B cell (primary cell): ENCODE results near the gene NUBPL. TPM values are rescaled to one million over a fixed set of nuclear protein-coding genes. Genes with fewer than 3 reads are reported as not detected.
"Not testable (repeated sequence)": the region's sequence is repeated elsewhere in the genome, so short reads cannot be mapped to it uniquely, and the experiment has no call there.

Experiments
- ATAC-seq: fragments of 200-7000 bp; cut with Tn5 transposase; one replicate; pipeline ENCODE4 v1.10.0; 2021; ENCODE audit warnings: low read depth, mild to moderate bottlenecking, moderate number of reproducible peaks, moderate library complexity
- CTCF ChIA-PET: fragments of 350-600 bp; sonication (Branson Sonifier 250); formaldehyde crosslinking; loops from one replicate; lab custom pipeline; 2021; ENCODE audit warnings: antibody characterized with exemption, inconsistent platforms; lab: Charles Lee
- POLR2A ChIA-PET: fragments of 350-600 bp; sonication (Branson Sonifier 250); formaldehyde crosslinking; loops from one replicate; lab custom pipeline; 2021; ENCODE audit warnings: antibody characterized with exemption; lab: Charles Lee
- DNase-seq: peaks from one replicate; pipeline ENCODE4 v3.0.0; 2013
- H2AFZ ChIP-seq: 2 replicates; pipeline ENCODE4 v1.6.1; 2012; ENCODE audit warnings: mild to moderate bottlenecking, low read depth, low read length; ENCODE audit not compliant: insufficient read depth, poor library complexity, severe bottlenecking
- H3K27ac ChIP-seq, 2 donors: 1 replicate in 1 of 2; 2 replicates in 1 of 2; pipeline ENCODE4 v1.5.1; 2012 to 2013; ENCODE audit warnings: low read length in 2 of 2, mild to moderate bottlenecking in 2 of 2, moderate library complexity in 1 of 2
- H3K27me3 ChIP-seq, 4 experiments: fragments of 200-600 bp in 1 of 4; sonication (generic) in 1 of 4; replicated peaks in 1 of 4; 1 replicate in 2 of 4; 2 replicates in 2 of 4; pipeline versions ENCODE4 v1.6.1 to v1.7.0; 2013 to 2016; ENCODE audit warnings: low read length in 3 of 4, mild to moderate bottlenecking in 2 of 4, mixed read lengths in 1 of 4, moderate library complexity in 1 of 4; ENCODE audit not compliant: insufficient read depth in 4 of 4, control insufficient read depth in 3 of 4; ENCODE audit errors: control extremely low read depth in 1 of 4
- H3K36me3 ChIP-seq, 2 experiments: replicated peaks in 1 of 2; 1 replicate in 1 of 2; 2 replicates in 1 of 2; pipeline versions ENCODE4 v1.6.1 to v1.7.1; 2013; ENCODE audit warnings: low read length in 1 of 2; ENCODE audit not compliant: insufficient read depth in 2 of 2, control insufficient read depth in 1 of 2; ENCODE audit errors: control extremely low read depth in 1 of 2, extremely low read depth in 1 of 2
- H3K4me1 ChIP-seq, 2 donors: fragments of 200-600 bp in 1 of 2; sonication (generic) in 1 of 2; 1 replicate in 1 of 2; 2 replicates in 1 of 2; pipeline versions ENCODE4 v1.5.1 to v1.6.1; 2013 to 2017; ENCODE audit warnings: low read length in 2 of 2; ENCODE audit not compliant: control insufficient read depth in 2 of 2, insufficient read depth in 2 of 2
- H3K4me2 ChIP-seq: replicated peaks from 2 replicates; pipeline ENCODE3; 2012; ENCODE audit warnings: mild to moderate bottlenecking, low read depth, low read length; ENCODE audit not compliant: poor library complexity, severe bottlenecking
- H3K4me3 ChIP-seq, 5 experiments: fragments of 200-600 bp in 1 of 5; sonication (generic) in 1 of 5; 1 replicate in 3 of 5; 2 replicates in 2 of 5; pipeline versions ENCODE4 v1.5.1 to v1.7.0; 2011 to 2016; ENCODE audit warnings: low read length in 4 of 5, mild to moderate bottlenecking in 4 of 5, low read depth in 2 of 5, control low read depth in 1 of 5, moderate library complexity in 1 of 5; ENCODE audit not compliant: insufficient read depth in 1 of 5; ENCODE audit errors: control extremely low read depth in 1 of 5, extremely low read depth in 1 of 5
- H3K79me2 ChIP-seq: fragments of 200-600 bp; sonication (generic); one replicate; pipeline ENCODE4 v1.6.0; 2016; ENCODE audit warnings: low read length; ENCODE audit not compliant: control insufficient read depth, insufficient read depth
- H3K9ac ChIP-seq: fragments of 200-600 bp; sonication (generic); 2 replicates; pipeline ENCODE4 v1.6.1; 2017; ENCODE audit warnings: mild to moderate bottlenecking, low read length, moderate library complexity
- H3K9me3 ChIP-seq, 3 donors: one replicate each; pipeline versions ENCODE4 v1.6.1 to v1.7.1; 2013; ENCODE audit warnings: low read length in 2 of 3; ENCODE audit not compliant: control insufficient read depth in 2 of 3, insufficient read depth in 1 of 3; ENCODE audit errors: control extremely low read depth in 1 of 3
- H4K20me1 ChIP-seq: 2 replicates; pipeline ENCODE4 v1.6.0; 2012; ENCODE audit warnings: mild to moderate bottlenecking, low read length; ENCODE audit not compliant: insufficient read depth, control insufficient read depth, poor library complexity, severe bottlenecking
- H3K27ac Mint-ChIP-seq: one replicate; pipeline ENCODE4 v1.8.0; 2021; ENCODE audit warnings: mixed read lengths
- H3K27me3 Mint-ChIP-seq: one replicate; pipeline ENCODE4 v1.8.0; 2021; ENCODE audit warnings: mixed read lengths
- H3K4me1 Mint-ChIP-seq: one replicate; pipeline ENCODE4 v1.8.0; 2021; ENCODE audit warnings: mixed read lengths
- H3K4me3 Mint-ChIP-seq: one replicate; pipeline ENCODE4 v1.8.0; 2021; ENCODE audit warnings: mixed read lengths
- H3K9me3 Mint-ChIP-seq: one replicate; pipeline ENCODE4 v1.8.0; 2022; ENCODE audit warnings: mixed read lengths; ENCODE audit not compliant: insufficient read depth
- EZH2 ChIP-seq: IDR thresholded peaks from 2 replicates; pipeline ENCODE4 v1.6.1; 2012; ENCODE audit warnings: borderline replicate concordance, low read depth, mild to moderate bottlenecking, moderate library complexity, low read length; ENCODE audit not compliant: insufficient read depth, poor library complexity, severe bottlenecking
- WGBS: methylation state at CpG from one replicate; pipeline ENCODE4 v1.1.5; 2013; ENCODE audit warnings: missing lambda C conversion rate; ENCODE audit not compliant: insufficient coverage; 5-methylcytosine and 5-hydroxymethylcytosine counted together
- intact Hi-C: fragments of 100-400 bp; cut with micrococcal nuclease; formaldehyde crosslinking; loops from one replicate; pipeline ENCODE4 v1.10.0; 2022
- polyA plus RNA-seq: library from polyadenylated mRNA; depleted of rRNA; stranded (reverse); fragments of >200 nt; gene quantifications from 2 replicates; pipeline ENCODE4 v1.2.3, GENCODE V29; 2012
- total RNA-seq, 2 donors: library from RNA; stranded (reverse); fragments of 120-200 nt in 1 of 2; gene quantifications; 1 replicate in 1 of 2; 2 replicates in 1 of 2; pipeline versions ENCODE4 v1.2.3 to v1.2.4, GENCODE V29; 2013 to 2022
- TF ChIP-seq, protein P1 (sequence below): fragments of 200-600 bp; IDR thresholded peaks from one replicate; pipeline ENCODE4 v1.8.0; 2022; ENCODE audit warnings: antibody characterized with exemption, mild to moderate bottlenecking

The NUBPL gene
- total and polyA plus RNA-seq, 2 donors (not counting 1 experiment from before 2014, with no cell fraction given) = 1.9 to 14.2 TPM

DNA sequence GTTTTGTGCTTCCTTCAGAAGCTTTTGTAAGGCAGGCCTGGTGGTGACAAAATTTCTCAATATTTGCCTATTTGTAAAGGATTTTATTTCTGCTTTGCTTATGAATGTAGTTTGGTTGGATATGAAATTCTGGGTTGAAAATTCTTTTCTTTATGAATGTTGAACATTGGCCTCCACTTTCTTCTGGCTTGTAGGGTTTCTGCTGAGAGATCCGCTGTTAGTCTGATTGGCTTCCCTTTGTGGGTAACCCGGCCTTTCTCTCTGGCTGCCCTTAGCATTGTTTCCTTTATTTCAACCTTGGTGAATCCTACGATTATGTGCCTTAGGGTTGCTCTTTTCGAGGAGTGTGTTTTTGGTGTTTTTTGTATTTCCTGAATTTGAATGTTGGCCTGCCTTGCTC lies 58.2 kb downstream of the NUBPL start:
- ChIA-PET CTCF (no interaction called here), POLR2A (no interaction called here)
- no peaks in the 10 kb centered on the region for H3K79me2 ChIP-seq
- H3K4me3 ChIP-seq = no peak overlapping the region
- Mint-ChIP-seq H3K4me3 (no peak overlapping the region), H3K4me1 (peaks cover 4% of the 10 kb centered on the region), H3K27me3 (no peaks in the 10 kb centered on the region), H3K27ac (no peak overlapping the region), H3K9me3 (peaks cover 33% of the 10 kb centered on the region)
- ATAC-seq = no peak
- peaks cover 0 to 5% of the 10 kb centered on the region in 2 experiments for H3K36me3 ChIP-seq
- WGBS = no CpG with 5 or more reads among the region's 4 CpGs
- no peak overlapping the region for H3K4me2 ChIP-seq
- H3K9ac ChIP-seq = no peak overlapping the region
- no peak overlapping the region for H3K27ac ChIP-seq
- H3K9me3 ChIP-seq = peaks cover 0 to 29% (median 15%) of the 10 kb centered on the region in 3 donors
- H2AFZ ChIP-seq = no peak overlapping the region
- TF ChIP-seq, protein P1, sequence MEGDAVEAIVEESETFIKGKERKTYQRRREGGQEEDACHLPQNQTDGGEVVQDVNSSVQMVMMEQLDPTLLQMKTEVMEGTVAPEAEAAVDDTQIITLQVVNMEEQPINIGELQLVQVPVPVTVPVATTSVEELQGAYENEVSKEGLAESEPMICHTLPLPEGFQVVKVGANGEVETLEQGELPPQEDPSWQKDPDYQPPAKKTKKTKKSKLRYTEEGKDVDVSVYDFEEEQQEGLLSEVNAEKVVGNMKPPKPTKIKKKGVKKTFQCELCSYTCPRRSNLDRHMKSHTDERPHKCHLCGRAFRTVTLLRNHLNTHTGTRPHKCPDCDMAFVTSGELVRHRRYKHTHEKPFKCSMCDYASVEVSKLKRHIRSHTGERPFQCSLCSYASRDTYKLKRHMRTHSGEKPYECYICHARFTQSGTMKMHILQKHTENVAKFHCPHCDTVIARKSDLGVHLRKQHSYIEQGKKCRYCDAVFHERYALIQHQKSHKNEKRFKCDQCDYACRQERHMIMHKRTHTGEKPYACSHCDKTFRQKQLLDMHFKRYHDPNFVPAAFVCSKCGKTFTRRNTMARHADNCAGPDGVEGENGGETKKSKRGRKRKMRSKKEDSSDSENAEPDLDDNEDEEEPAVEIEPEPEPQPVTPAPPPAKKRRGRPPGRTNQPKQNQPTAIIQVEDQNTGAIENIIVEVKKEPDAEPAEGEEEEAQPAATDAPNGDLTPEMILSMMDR = no peak
- TF ChIP-seq EZH2 = no peak
- no peaks in the 10 kb centered on the region for H4K20me1 ChIP-seq
- no peak for DNase-seq
- intact Hi-C loops = no loop called here
- H3K27me3 ChIP-seq = no peaks in the 10 kb centered on the region
- no peaks in the 10 kb centered on the region for H3K4me1 ChIP-seq

DNA sequence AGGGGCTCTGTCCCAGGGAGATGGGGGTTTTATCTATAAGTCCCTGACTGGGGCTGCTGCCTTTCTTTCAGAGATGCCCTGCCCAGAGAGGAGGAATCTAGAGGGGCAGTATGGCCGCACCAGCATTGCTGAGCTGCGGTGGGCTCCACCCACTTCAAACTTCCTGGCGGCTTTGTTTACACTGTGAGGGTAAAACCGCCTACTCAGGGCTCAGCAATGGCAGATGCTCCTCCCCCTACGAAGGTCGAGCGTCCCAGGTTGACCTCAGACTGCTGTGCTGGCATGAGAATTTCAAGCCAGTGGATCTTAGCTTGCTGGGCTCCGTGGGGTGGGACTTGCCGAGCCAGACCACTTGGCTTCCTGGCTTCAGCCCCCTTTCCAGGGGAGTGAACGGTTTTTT lies 59.7 kb downstream of the NUBPL start:
- CTCF ChIA-PET, H3K4me2 ChIP-seq, H3K27ac Mint-ChIP-seq, H3K27ac ChIP-seq, ATAC-seq, H3K4me1 Mint-ChIP-seq, H2AFZ ChIP-seq, H3K36me3 ChIP-seq, H3K27me3 Mint-ChIP-seq, POLR2A ChIA-PET, H3K79me2 ChIP-seq, DNase-seq, H3K9ac ChIP-seq, H3K4me3 Mint-ChIP-seq, H3K4me1 ChIP-seq, H3K4me3 ChIP-seq, H3K27me3 ChIP-seq, intact Hi-C loops, H4K20me1 ChIP-seq: not testable (repeated sequence)
- peaks cover 0 to 29% (median 15%) of the 10 kb centered on the region in 3 donors for H3K9me3 ChIP-seq
- whole genome bisulfite sequencing = 96% methylated on average over 10 of the region's 10 CpGs
- H3K9me3 Mint-ChIP-seq = peaks cover 27% of the 10 kb centered on the region
